ENCODE data around the gene PKNOX2. TPM values are rescaled to one million over a fixed set of nuclear protein-coding genes. Genes with fewer than 3 reads are reported as not detected.

The PKNOX2 gene
- total and polyA plus RNA-seq, 2 of the 8 experiments (the other 6 are each of a cell fraction or from before 2014, with no cell fraction given), result 2.0 TPM

GRCh38 chr11:125129316-125129993, 35.1 kb upstream of the PKNOX2 start:
- POLR2A ChIA-PET (ENCODE audit: partially characterized antibody), result no interaction called here
- H2BK120ac ChIP-seq (replicated peaks; ENCODE audit: low read depth, low read length), result no peak overlapping the region
- H3K36me3 ChIP-seq (ENCODE audit: control insufficient read depth in 2 of 4, insufficient read depth in 4 of 4, low read length in 3 of 4), result no peaks in the 10 kb centered on the region
- no peak overlapping the region for H3K18ac ChIP-seq (ENCODE audit: extremely low read depth, low read length)
- H3K27ac ChIP-seq (ENCODE audit: low read depth, low read length), result no peak overlapping the region
- peaks cover 0 to 2% (median 2%) of the 10 kb centered on the region in 4 experiments; a peak in 4 of 7 replicates for H3K27me3 ChIP-seq (replicated peaks in 1 of 4; ENCODE audit: control insufficient read depth in 3 of 4, extremely low read depth in 1 of 4, insufficient read depth in 3 of 4, low read length in 3 of 4)
- no peak overlapping the region for H2BK12ac ChIP-seq (ENCODE audit: low read depth, low read length)
- no peak overlapping the region for H2BK15ac ChIP-seq (ENCODE audit: low read length)
- H2AFZ ChIP-seq (ENCODE audit: low read length), result no peak overlapping the region
- no peaks in the 10 kb centered on the region for H3K9me3 ChIP-seq (ENCODE audit: insufficient read depth in 2 of 2, low read depth in 1 of 2, low read length in 1 of 2)
- no peak overlapping the region for H4K5ac ChIP-seq (ENCODE audit: insufficient read length, low read depth, low read length)
- H3K79me2 ChIP-seq (ENCODE audit: control insufficient read depth in 1 of 2, insufficient read depth in 2 of 2, low read length in 2 of 2), result no peaks in the 10 kb centered on the region; a peak in 1 of 4 replicates
- H3K9ac ChIP-seq (replicated peaks in 1 of 4; ENCODE audit: extremely low read depth in 1 of 4, low read depth in 3 of 4, low read length in 3 of 4), result no peak overlapping the region
- H3K56ac ChIP-seq (replicated peaks; ENCODE audit: insufficient read length, low read depth, low read length), result no peak overlapping the region
- DNase-seq (ENCODE audit: low read depth in 1 of 2, low spot score in 2 of 2) (no peak), FAIRE-seq (no peak)
- no peak overlapping the region for H2BK5ac ChIP-seq (ENCODE audit: low read depth, low read length)
- H3K23me2 ChIP-seq (ENCODE audit: low read depth, low read length), result no peaks in the 10 kb centered on the region; the same call in 1 of the 2 replicates
- no peaks in the 10 kb centered on the region for H3K4me1 ChIP-seq (replicated peaks in 1 of 4; ENCODE audit: control insufficient read depth in 3 of 4, insufficient read depth in 4 of 4, low read length in 3 of 4)
- no peak overlapping the region for H3K4me2 ChIP-seq (ENCODE audit: insufficient read depth in 1 of 2, low read depth in 2 of 2, low read length in 2 of 2)
- H3K14ac ChIP-seq (ENCODE audit: insufficient read length), result no peak overlapping the region
- no peak overlapping the region for H3K4me3 ChIP-seq (ENCODE audit: extremely low read depth in 1 of 4, insufficient read depth in 2 of 4, low read depth in 3 of 4, low read length in 4 of 4)
- H4K8ac ChIP-seq (ENCODE audit: extremely low read depth, insufficient read depth, low read length), result no peak overlapping the region
- no peak overlapping the region for H2AK5ac ChIP-seq (ENCODE audit: low read depth, low read length)
- 94% methylated on average over 22 of the region's 22 CpGs; no CpG with 5 or more reads in 1 of the 2 experiments for WGBS, 2 experiments (ENCODE audit: extremely low coverage in 1 of 2, insufficient coverage in 1 of 2, insufficient read length in 1 of 2, insufficient replicate concordance in 2 of 2, low coverage in 1 of 2, low lambda C conversion rate in 2 of 2, missing lambda C conversion rate in 1 of 2)
- H2BK20ac ChIP-seq (ENCODE audit: low read length), result no peak overlapping the region
- CTCF ChIA-PET (ENCODE audit: partially characterized antibody), result interaction anchor here (0.6 to 2.5 kb wide), 11 partner anchors 9 to 221 kb away, joined by 3 to 14 read pairs (median 4); no protein-coding TSS in a partner anchor
- no peak overlapping the region for H3K23ac ChIP-seq (ENCODE audit: insufficient read length)
- no peaks in the 10 kb centered on the region for H3K79me1 ChIP-seq (ENCODE audit: low read depth, low read length)
- no peak for TF ChIP-seq BACH1 (IDR thresholded peaks at IDR 0.05; ENCODE audit: low read length)
- H4K91ac ChIP-seq (replicated peaks; ENCODE audit: insufficient read length, low read length), result no peak overlapping the region
- no peak overlapping the region for H3K4ac ChIP-seq (replicated peaks; ENCODE audit: insufficient read length, low read depth, low read length)
- no peaks in the 10 kb centered on the region for H4K20me1 ChIP-seq (replicated peaks in 1 of 2; ENCODE audit: control insufficient read depth in 1 of 2, insufficient read depth in 2 of 2, low read length in 2 of 2)

Measured in H1 (cell line).